B cell (primary cell): ENCODE data around the gene CNR2.
"Not testable (repeated sequence)": the region's sequence is repeated elsewhere in the genome, so short reads cannot be mapped to it uniquely, and the experiment has no call there.

Experiments used
- CTCF ChIP-seq: fragments of 200-600 bp; IDR thresholded peaks from one replicate; pipeline ENCODE4 v1.8.0; 2022; ENCODE audit warnings: antibody characterized with exemption, mild to moderate bottlenecking
- EZH2 ChIP-seq: IDR thresholded peaks from 2 replicates; pipeline ENCODE4 v1.6.1; 2012; ENCODE audit warnings: borderline replicate concordance, low read depth, mild to moderate bottlenecking, moderate library complexity, low read length; ENCODE audit not compliant: insufficient read depth, poor library complexity, severe bottlenecking

DNA sequence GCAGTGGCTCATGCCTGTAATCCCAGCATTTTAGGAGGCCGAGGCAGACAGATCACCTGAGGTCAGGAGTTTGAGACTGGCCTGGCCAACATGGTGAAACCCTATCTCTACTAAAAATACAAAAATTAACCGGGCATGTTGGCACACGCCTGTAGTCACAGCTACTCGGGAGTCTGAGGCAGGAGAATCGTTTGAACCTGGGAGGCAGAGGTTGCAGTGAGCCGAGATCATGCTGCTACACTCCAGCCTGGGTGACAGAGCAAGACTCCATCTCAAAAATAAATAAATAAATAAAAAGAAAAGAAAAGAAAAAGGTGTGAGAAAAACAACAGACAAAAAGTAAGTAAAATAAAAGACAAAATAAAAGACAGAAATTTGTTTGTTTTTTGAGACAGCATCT is 79.0 kb downstream of the CNR2 start:
- TF ChIP-seq CTCF, EZH2: not testable (repeated sequence)
